ENCODE results near the gene CHAF1B. TPM values are rescaled to one million over a fixed set of nuclear protein-coding genes. Genes with fewer than 3 reads are reported as not detected.
A peak's percentile ranks its signal among the peaks of the same experiment; 100 is the strongest.

CHAF1B gene
- total RNA-seq, 1 experiment from 2014 or later, result 18.7 TPM

DNA sequence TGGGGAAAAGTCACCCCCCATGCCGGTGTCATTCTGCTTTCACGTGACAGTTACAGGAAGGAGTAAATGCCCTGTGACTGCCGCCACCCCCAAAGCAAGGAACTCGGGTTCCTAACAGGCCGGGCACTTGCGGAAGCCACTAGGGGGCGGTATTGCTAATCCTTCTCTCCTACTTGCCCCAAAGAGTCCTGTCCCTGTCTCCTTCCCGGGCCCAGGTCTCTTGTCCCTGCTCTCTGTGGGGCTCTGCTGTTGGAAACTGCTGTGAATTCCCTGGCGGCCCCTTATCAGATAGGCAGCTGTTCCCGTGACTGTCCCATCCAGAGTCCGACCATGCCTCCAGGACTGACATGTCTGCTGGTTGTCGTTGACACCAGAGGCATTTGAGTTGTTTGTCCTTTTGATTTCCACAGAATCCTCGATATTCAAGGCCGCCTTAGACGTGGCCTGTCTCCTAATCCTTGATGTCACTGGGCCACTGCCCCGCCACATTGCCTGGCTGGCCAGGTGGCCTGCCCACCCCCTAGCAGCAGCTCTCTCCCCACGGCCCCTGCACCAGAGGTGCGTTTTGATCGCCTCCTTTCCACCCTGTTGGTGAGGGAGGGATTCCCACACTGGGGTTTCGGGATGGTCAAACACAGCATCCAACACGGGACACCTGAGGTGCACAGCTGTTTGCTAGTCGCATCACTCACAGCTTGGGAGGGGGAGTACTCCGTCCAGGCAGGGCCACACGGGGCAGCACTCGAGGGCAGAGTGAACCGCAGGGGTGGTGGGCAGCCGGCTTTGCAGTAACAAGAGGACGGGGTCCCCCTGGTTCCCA is 37.3 kb downstream of the CHAF1B start:
- peak; percentile 46 to 60 for DNase-seq
- Histone ChIP-seq H3K36me3 (ENCODE audit: control insufficient read depth, insufficient read depth, low read length) (no peaks in the 10 kb centered on the region), H3K27me3 (replicated peaks; ENCODE audit: control insufficient read depth, insufficient read depth, low read length) (no peaks in the 10 kb centered on the region), H3K4me3 (ENCODE audit: low read depth, low read length) (no peak overlapping the region), H3K9me3 (no peaks in the 10 kb centered on the region), H3K4me1 (no peaks in the 10 kb centered on the region)
- no TSS peak for BruUV-seq (replicated peaks)
- no peaks in the 10 kb centered on the region for H3K4me1 Mint-ChIP-seq (ENCODE audit: low read depth, unreplicated experiment)
- ChIA-PET POLR2A (no interaction called here), CTCF (no interaction called here)
- H3K9me3 Mint-ChIP-seq (ENCODE audit: unreplicated experiment), result no peaks in the 10 kb centered on the region
- no peaks in the 10 kb centered on the region for H3K27me3 Mint-ChIP-seq (ENCODE audit: insufficient read depth, unreplicated experiment)
- no peaks in the 10 kb centered on the region for H3K36me3 Mint-ChIP-seq (ENCODE audit: insufficient read depth, unreplicated experiment)
- H3K4me3 Mint-ChIP-seq (ENCODE audit: unreplicated experiment), result no peak overlapping the region
- no peak overlapping the region for H3K27ac Mint-ChIP-seq (ENCODE audit: unreplicated experiment)
- TF ChIP-seq, protein P1, sequence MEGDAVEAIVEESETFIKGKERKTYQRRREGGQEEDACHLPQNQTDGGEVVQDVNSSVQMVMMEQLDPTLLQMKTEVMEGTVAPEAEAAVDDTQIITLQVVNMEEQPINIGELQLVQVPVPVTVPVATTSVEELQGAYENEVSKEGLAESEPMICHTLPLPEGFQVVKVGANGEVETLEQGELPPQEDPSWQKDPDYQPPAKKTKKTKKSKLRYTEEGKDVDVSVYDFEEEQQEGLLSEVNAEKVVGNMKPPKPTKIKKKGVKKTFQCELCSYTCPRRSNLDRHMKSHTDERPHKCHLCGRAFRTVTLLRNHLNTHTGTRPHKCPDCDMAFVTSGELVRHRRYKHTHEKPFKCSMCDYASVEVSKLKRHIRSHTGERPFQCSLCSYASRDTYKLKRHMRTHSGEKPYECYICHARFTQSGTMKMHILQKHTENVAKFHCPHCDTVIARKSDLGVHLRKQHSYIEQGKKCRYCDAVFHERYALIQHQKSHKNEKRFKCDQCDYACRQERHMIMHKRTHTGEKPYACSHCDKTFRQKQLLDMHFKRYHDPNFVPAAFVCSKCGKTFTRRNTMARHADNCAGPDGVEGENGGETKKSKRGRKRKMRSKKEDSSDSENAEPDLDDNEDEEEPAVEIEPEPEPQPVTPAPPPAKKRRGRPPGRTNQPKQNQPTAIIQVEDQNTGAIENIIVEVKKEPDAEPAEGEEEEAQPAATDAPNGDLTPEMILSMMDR (IDR thresholded peaks at IDR 0.05; ENCODE audit: insufficient read depth in 1 of 2, low read depth in 1 of 2, low read length in 1 of 2, severe bottlenecking in 1 of 2, unreplicated experiment in 1 of 2), result peak; percentile 52 to 57
- intact Hi-C loops (cut with micrococcal nuclease; ENCODE audit: unreplicated experiment), result loop anchor here (5.0 kb wide), 1 partner anchor 505 kb away; no protein-coding TSS in a partner anchor

DNA sequence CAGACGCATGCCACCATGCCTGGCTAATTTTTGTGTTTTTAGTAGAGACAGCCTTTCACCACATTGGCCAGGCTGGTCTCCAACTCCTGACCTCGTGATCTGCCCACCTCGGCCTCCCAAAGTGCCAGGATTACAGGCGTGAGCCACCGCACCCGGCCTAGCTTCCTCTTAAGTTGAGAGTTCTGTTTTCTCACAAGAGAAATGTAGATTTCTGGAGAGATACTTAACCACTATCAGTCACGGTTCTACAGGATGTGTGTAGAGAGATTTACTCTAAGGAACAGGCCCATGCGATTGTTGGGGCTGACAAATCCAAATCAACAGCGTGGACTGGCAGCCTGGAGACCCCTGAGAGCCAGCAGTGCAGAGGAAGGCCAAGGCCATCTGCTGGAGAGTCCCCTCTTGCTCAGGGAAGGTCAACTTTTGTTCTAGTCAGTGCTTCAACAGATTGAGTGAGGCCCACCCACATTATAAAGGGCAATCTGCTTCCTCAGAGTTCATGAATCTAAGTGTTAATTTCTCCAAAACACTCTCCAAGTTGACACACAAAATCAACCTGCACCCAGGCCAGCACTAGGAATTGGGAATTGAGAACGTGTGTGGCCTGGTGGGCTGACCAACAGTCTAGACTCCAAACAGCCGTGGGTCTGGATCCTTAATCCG is 38.7 kb downstream of the CHAF1B start:
- BruUV-seq (replicated peaks), result no TSS peak
- H3K27ac Mint-ChIP-seq (ENCODE audit: unreplicated experiment), result no peak overlapping the region

DNA sequence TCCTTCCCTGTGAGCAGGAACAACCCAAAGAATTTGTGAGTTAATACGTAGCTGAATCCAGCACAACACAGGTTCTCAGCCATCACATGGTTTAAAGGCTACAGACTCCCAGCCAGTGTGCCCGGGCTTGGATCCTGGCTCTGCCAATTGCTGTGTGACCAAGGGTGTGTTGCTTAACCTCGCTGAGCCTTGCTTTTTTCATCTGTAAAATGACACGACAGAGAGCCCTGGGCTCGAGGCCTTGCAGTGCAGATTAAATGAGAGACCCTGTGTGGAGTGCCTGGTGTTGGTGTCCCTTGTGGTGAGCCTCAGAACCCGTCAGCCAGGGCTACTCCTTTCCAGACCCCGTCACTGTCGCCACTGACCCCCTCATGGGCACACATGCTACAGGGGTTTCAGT is 39.4 kb downstream of the CHAF1B start:
- Mint-ChIP-seq H3K36me3 (ENCODE audit: insufficient read depth, unreplicated experiment) (no peaks in the 10 kb centered on the region), H3K27ac (ENCODE audit: unreplicated experiment) (no peak overlapping the region), H3K9me3 (ENCODE audit: unreplicated experiment) (no peaks in the 10 kb centered on the region), H3K27me3 (ENCODE audit: insufficient read depth, unreplicated experiment) (no peaks in the 10 kb centered on the region), H3K4me3 (ENCODE audit: unreplicated experiment) (no peak overlapping the region), H3K4me1 (ENCODE audit: low read depth, unreplicated experiment) (no peaks in the 10 kb centered on the region)
- no peaks in the 10 kb centered on the region for H3K27me3 ChIP-seq (replicated peaks; ENCODE audit: control insufficient read depth, insufficient read depth, low read length)
- peaks cover 4% of the 10 kb centered on the region; the same call in 1 of the 2 replicates for H3K4me1 ChIP-seq
- intact Hi-C loops (cut with micrococcal nuclease; ENCODE audit: unreplicated experiment), result loop anchor here (5.0 kb wide), 1 partner anchor 503 kb away; no protein-coding TSS in a partner anchor
- TF ChIP-seq, protein P1 (IDR thresholded peaks at IDR 0.05; ENCODE audit: insufficient read depth in 1 of 2, low read depth in 1 of 2, low read length in 1 of 2, severe bottlenecking in 1 of 2, unreplicated experiment in 1 of 2), result no peak
- DNase-seq, result no peak
- no TSS peak for BruUV-seq (replicated peaks)
- no peaks in the 10 kb centered on the region for H3K9me3 ChIP-seq
- H3K36me3 ChIP-seq (ENCODE audit: control insufficient read depth, insufficient read depth, low read length), result no peaks in the 10 kb centered on the region
- H3K4me3 ChIP-seq (ENCODE audit: low read depth, low read length), result no peak overlapping the region
- ChIA-PET POLR2A (no interaction called here), CTCF (no interaction called here)

More for the DNA sequence above, 38.7 kb downstream of the CHAF1B start:
- TF ChIP-seq, protein P1 (IDR thresholded peaks at IDR 0.05; ENCODE audit: insufficient read depth in 1 of 2, low read depth in 1 of 2, low read length in 1 of 2, severe bottlenecking in 1 of 2, unreplicated experiment in 1 of 2), result no peak
- POLR2A ChIA-PET, result no interaction called here
- Histone ChIP-seq H3K27me3 (replicated peaks; ENCODE audit: control insufficient read depth, insufficient read depth, low read length) (no peaks in the 10 kb centered on the region), H3K9me3 (no peaks in the 10 kb centered on the region), H3K4me1 (no peaks in the 10 kb centered on the region), H3K4me3 (ENCODE audit: low read depth, low read length) (no peak overlapping the region), H3K36me3 (ENCODE audit: control insufficient read depth, insufficient read depth, low read length) (no peaks in the 10 kb centered on the region)
- CTCF ChIA-PET, result no interaction called here
- no peaks in the 10 kb centered on the region for H3K9me3 Mint-ChIP-seq (ENCODE audit: unreplicated experiment)
- H3K4me1 Mint-ChIP-seq (ENCODE audit: low read depth, unreplicated experiment), result no peaks in the 10 kb centered on the region
- no peaks in the 10 kb centered on the region for H3K36me3 Mint-ChIP-seq (ENCODE audit: insufficient read depth, unreplicated experiment)
- intact Hi-C loops (cut with micrococcal nuclease; ENCODE audit: unreplicated experiment), result loop anchor here (5.0 kb wide), 1 partner anchor 503 kb away; no protein-coding TSS in a partner anchor
- H3K4me3 Mint-ChIP-seq (ENCODE audit: unreplicated experiment), result no peak overlapping the region
- no peak for DNase-seq
- no peaks in the 10 kb centered on the region for H3K27me3 Mint-ChIP-seq (ENCODE audit: insufficient read depth, unreplicated experiment)
